ENCODE results near the gene FBLN2.

FBLN2 gene

DNA sequence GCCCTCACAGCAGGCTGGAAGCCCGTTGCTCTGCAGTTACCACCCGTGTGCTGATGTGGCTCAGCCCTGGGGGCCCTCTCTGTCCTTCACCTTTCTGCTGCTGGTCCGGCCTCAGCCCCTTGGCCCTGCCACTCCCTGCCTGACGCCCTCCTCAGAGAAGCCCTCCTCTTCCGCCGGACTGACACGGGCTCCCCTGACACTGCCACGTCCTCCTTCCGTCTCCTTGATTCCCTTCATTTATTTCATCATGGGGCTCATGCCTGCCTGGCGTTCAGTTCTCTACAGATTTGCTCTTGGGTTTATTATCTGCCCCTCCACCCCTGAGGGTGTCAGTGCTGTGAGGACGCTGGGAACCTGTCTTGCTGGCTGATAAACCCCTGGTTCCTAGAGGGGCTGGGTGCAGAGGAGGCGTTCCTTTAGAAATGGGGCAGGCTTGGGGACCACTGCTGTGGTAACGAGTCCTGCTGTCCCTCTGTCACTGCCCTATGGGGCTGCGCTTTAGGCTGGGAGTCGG lies 19.6 kb downstream of the FBLN2 start:
- no peak for DNase-seq

DNA sequence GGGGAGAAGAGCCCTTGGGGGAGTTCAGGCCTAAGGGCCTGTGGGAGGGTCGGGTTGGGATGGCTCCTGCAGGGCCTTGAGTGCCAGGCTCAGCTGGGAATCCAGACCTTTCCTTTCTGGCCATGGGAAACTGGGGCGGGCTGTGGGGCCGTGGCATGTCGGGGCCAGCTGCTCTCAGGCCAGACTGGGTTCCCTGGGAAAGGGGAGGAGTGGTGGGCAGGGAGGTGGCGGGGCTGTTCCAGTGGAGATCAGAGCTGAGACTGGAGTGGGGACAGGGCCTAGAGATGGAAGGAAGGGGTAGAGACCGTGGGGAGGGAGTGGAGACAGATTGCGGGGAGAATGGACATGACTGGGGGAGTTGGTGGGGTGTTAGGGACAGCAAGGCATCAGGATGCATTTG lies 20.3 kb downstream of the FBLN2 start:
- DNase-seq: no peak

GRCh38 chr3:13569641-13570390 lies 20.9 kb downstream of the FBLN2 start:
- DNase-seq: no peak

DNA sequence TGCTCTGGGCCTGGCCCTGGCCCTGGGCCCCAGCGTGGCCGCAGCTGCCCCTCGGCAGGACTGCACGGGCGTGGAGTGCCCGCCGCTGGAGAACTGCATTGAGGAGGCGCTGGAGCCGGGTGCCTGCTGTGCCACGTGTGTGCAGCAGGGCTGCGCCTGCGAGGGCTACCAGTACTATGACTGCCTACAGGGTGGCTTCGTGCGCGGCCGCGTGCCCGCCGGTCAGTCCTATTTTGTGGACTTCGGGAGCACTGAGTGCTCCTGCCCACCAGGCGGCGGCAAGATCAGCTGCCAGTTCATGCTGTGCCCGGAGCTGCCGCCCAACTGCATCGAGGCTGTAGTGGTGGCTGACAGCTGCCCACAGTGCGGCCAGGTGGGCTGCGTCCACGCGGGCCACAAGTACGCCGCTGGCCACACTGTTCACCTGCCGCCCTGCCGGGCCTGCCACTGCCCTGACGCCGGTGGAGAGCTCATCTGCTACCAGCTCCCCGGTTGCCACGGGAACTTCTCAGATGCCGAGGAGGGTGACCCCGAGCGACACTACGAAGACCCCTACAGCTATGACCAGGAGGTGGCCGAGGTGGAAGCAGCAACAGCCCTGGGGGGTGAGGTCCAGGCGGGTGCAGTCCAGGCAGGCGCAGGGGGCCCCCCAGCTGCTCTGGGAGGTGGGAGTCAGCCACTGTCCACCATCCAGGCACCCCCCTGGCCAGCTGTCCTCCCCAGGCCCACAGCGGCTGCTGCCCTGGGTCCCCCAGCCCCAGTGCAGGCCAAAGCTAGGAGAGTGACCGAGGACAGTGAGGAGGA lies 21.7 kb downstream of the FBLN2 start:
- DNase-seq: no peak

DNA sequence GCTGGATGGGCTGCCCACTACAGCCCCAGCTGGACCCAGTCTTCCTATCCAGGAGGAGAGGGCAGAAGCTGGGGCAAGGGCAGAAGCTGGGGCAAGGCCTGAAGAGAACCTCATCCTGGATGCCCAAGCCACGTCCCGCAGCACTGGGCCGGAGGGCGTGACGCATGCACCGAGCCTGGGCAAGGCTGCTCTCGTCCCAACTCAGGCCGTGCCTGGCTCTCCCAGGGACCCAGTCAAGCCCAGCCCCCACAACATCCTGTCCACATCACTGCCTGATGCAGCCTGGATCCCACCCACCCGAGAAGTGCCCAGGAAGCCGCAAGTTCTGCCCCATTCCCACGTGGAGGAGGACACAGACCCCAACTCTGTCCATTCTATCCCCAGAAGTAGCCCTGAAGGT lies 22.3 kb downstream of the FBLN2 start:
- DNase-seq: no peak

GRCh38 chr3:13571831-13572750 lies 23.2 kb downstream of the FBLN2 start:
- DNase-seq: no peak

GRCh38 chr3:13572926-13573623 lies 24.1 kb downstream of the FBLN2 start:
- DNase-seq: no peak

DNA sequence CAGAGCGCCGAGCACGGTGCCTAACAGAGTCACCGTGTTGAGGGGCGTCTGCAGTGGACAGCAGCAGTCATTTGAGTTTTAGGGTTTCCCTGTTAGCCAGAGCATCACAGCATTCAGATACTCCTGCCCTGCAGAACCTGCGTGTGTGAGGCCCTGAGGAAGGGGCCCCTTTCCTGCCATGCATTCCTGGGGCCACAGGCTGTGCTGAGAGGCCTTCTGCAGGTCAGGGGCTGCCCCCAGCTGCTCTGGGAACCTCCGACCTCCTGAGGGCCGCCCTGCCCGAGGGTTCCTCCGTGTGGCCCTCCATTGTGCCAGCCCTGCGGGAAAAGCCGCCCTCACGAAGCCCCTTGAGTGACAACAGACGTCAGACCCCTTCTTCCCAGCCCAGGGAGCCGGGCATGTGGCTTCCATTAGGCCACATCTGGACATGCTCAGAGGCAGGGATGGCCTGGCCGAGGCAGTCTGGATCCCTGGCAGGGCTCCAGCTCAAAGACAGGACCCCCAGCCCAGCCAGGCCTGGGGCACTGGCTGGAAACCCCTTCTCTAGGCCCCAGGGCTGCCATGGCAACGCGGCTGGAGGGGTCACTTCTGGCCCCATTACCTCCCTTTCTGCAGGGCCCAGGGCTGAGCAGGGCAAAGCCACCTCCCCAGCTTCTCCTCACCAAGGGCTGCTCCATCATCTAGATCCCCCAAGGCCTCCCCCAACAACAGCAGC lies 25.3 kb downstream of the FBLN2 start:
- DNase-seq: peak; percentile 48

DNA sequence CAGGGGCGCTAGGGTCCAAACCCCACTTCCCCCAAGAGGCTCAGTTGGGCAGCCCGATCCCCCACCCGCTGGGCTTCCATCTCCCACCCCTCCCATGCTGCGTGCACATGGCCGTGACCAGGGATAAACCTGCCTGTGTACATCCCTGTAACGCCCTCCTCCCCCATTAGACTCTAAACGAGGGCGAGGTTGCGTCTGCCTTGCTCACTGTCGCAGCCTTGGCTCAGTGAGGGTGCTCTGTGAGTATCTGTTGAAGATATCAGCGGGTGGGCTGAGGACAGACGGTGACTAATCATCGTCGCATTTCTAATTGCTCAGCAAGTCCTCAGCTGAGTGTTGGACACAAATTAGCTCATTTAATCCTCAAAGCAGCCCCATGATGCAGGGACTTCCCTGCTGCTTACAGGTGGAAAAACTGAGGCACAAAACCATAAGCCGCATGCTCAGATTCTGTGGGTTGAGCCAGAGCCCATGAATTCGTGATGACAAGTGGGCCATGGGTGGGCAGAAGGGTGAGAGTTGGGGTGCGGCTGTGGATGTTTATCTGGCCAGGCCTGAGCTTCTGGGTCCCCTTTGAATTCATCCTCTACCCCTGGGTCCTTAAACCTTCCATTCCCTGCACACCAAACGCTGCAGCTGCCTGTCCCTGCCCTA lies 26.0 kb downstream of the FBLN2 start:
- DNase-seq: peak; percentile 63

GRCh38 chr3:13575459-13576061 lies 26.6 kb downstream of the FBLN2 start:
- DNase-seq: no peak

DNA sequence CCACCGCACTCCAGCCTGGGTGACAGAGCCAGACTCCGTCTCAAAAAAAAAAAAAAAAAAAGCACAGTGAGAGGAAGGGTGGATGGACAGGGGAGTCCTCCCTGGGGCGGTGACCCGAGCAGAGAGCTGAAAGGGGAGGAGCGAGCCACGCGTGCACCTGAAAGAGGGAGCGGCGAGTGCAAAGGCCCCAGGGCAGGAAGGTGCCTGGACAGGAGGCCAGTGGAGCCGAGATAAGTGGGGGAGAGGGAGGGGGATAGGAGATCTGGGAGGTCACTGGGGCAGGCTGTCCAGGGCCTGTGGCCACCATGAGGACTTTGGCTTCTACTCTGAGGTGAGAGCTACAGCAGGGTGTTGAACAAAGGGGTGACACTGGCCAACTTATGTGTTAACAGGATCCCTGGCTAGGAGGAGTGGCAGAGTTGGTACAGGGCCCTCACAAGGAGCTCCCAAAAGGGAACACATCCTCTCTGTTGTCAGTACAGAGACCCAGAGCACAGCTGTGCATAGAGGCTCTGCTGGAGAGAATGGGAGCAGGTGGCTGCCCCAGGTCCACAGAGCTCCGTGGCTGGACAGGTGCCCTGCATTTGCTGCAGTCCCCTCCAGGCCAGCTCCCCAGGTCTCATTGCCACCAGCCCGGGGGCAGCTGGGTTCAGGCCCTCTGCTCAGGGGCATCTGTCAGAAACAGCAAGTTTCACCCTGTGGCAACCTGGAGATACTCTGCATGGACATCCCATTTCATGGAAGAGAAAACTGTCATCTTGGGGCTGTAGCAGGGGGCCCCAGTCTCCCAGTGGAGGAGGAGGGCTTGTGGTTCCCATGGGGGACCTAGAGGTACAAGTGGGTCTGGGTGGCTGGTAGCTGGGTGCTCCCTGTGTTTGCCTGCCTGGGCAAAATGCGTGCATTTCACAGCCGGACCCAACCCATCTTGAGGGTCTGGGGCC lies 28.5 kb downstream of the FBLN2 start:
- DNase-seq: no peak

DNA sequence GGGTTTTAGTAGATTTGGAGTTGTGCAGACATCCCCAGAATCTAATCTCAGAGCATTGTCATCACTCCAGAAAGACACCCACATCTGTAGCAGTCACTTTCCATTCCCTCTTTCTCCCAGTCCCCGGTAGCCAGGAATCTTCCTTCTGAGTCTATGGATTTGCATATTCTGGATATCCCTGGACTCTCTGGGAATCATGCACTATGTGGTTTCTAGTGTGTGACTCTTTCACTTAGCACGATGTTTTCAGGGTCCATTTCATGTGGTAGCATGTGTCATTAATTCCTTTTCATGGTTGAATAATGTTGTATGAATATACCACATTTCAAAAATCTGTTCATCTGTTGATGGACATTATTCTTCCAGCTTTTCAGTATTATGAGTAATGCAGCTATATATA lies 29.3 kb downstream of the FBLN2 start:
- peak; percentile 45 for DNase-seq

GRCh38 chr3:13579063-13579462 lies 30.1 kb downstream of the FBLN2 start:
- peak; percentile 84 for DNase-seq

DNA sequence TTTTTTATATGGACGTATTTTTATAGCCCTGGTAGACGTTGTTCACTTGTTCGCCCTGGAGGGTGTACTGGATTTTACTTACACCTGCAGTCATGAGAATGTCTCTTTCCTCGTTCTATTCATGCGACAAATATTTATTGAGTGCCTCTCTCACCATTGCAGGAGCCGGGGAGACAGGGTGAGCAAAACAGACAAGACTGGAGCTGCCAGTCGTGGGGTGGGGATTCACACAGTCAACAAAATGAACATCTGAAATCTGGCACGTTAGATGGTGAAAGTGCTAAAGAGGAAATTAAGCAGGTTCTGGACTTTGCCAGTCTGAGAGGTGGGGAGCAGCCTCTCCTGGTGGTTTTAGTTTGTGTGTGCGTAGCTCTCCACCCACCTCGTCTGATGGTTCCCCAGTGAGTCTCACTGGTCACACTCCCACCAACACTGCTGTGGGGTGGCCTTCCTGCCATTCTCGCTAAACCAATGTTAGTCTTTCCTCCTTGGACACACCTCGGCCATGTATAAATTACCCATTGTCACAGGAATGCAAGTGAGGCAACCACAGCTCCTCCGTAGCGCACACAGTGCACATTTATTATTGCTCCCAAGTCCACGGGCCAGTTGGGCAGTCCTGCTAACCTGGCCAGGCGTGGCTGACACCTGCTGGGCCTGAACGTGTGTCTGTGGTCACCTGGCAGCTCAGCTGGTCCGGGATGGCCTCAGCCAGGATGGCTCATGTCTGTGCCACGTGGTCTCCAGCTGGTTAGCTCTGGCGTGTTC lies 31.5 kb downstream of the FBLN2 start:
- DNase-seq: no peak

DNA sequence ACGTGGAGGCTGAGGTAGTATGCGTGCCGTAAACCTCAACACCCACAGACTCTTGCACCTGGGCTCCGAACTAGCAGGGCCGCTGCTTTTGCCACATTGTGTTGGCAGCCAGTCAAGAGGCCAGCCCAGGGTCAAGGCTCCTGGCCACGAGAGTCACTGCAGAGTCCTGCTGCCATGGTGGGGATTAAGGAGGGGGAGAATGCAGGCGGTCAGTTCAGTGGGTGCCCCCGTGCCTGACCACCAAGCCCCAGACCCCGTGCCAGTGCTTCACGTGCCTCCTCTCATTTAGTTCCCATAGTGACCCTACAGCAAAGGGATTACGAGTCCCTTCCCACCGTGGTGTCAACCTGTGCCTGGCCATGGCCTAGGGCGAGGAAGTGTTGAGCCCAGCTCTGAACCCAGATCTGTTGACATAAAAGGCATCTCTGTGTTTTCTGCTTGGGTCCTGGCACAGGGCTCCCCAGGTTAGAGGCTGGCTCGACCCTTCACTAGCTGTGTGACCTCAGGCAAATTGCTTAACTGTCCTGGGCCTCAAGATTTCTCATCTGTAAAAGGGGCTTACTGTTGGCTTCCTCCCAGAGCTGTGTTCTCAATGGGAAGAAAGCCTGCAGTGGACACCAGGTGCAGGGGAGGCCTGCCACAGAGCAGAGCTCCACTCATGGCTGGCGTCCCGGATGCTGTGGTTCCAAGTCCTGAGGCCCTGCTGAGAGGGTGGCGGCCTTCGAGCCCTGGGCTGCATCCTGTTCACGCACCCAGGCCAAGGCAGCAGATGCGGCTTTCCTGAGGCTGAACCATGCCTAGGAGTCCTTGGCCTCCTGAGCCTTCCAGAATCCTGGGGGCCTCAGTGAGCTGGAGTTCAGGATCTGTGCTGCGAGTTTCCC lies 32.8 kb downstream of the FBLN2 start:
- no peak for DNase-seq

DNA sequence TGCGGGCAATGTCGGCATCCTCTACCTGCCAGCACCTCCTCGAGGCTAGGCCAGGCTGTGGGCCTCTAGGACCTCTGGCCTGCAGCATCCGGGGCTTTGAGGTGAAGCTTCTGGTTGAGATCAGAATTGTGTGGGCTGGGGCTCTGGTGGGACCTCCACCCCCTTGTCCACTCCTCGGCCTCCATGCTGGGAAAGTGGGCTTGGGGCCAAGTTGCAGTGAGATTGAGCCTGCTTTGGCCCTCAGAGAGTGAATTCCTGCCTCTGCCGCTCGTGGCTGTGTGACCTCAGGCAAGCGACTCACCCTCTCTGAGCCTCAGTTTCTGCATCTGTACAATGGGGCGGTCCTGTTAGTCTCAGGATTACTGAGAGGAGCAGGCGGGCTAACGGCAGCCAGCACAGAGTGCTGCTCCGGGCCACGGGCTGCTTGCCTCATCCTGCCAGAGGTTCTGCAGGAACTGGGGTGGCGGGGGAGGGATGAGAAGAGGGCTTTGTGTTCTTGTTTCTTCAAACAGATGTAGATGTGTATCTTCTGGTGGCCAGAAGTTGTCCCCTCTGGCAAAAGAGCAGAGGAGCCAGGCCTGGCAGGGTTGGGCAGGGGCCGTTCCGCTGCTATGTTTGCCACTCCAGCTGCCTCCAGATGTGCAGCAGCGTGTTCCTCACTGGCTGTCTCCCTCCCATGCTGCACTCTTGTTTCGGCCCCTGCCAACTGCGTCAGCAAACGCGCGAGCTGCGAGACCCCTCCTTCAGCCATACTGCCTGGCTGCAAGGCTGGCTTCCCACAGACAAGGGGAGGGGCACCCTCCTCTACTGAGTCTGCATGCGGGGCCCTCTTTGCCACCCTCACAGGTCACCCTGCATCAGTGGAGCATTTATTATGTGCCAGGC lies 33.7 kb downstream of the FBLN2 start:
- DNase-seq: no peak

Measured in fibroblast of skin of abdomen (primary cell).